Adipocyte (in vitro differentiated cells): ENCODE measurements around the gene SHE.
"Not testable (repeated sequence)": the region's sequence is repeated elsewhere in the genome, so short reads cannot be mapped to it uniquely, and the experiment has no call there.

ENCODE experiments used
- DNase-seq: peaks from one replicate; pipeline ENCODE4 v3.0.0-alpha.2; 2015; ENCODE audit warnings: low read depth
- H3K27me3 ChIP-seq: replicated peaks from 2 replicates; pipeline ENCODE4 v1.7.0; 2013; ENCODE audit warnings: mild to moderate bottlenecking, low read length, moderate library complexity; ENCODE audit not compliant: control insufficient read depth, insufficient read depth
- H3K36me3 ChIP-seq: 2 replicates; pipeline ENCODE4 v1.7.0; 2013; ENCODE audit warnings: low read length, mild to moderate bottlenecking, moderate library complexity; ENCODE audit not compliant: control insufficient read depth, insufficient read depth, severe bottlenecking
- H3K4me1 ChIP-seq: 2 replicates; pipeline ENCODE4 v1.7.0; 2013; ENCODE audit warnings: mild to moderate bottlenecking, low read length, moderate library complexity; ENCODE audit not compliant: control insufficient read depth, insufficient read depth
- H3K4me3 ChIP-seq: 2 replicates; pipeline ENCODE4 v1.7.0; 2013; ENCODE audit warnings: mild to moderate bottlenecking, low read length, moderate library complexity
- H3K9ac ChIP-seq: 2 replicates; pipeline ENCODE4 v1.7.0; 2013; ENCODE audit warnings: mild to moderate bottlenecking, low read length, moderate library complexity
- H3K9me3 ChIP-seq: 2 replicates; pipeline ENCODE4 v1.7.0; 2013; ENCODE audit warnings: mild to moderate bottlenecking, low read length, moderate library complexity; ENCODE audit not compliant: control insufficient read depth

SHE gene

DNA sequence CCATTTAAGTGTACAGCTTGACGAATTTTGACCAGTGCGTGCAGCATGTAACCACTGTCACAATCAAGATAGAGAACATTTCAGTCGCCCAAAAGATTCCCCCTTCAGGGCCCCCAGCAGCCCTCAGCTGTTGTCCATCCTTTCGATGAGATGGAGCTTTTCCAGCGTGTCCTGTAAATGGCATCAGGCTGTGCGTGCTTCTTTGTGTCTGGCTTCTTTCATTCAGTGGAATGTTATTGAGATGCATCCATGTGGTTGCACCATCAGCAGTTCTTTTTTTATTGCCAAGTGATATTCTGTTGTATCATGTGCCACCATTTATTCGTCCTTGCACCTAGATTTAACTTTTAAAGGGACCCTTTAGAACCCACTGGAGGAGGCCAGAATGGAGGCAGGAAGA, 34.4 kb upstream of the SHE start:
- no peak overlapping the region for H3K4me3 ChIP-seq
- peaks cover 5% of the 10 kb centered on the region for H3K9me3 ChIP-seq
- no peak overlapping the region for H3K9ac ChIP-seq
- H3K36me3 ChIP-seq = no peaks in the 10 kb centered on the region
- no peaks in the 10 kb centered on the region for H3K4me1 ChIP-seq
- H3K27me3 ChIP-seq = peaks cover 31% of the 10 kb centered on the region
- peak; percentile 34 for DNase-seq

DNA sequence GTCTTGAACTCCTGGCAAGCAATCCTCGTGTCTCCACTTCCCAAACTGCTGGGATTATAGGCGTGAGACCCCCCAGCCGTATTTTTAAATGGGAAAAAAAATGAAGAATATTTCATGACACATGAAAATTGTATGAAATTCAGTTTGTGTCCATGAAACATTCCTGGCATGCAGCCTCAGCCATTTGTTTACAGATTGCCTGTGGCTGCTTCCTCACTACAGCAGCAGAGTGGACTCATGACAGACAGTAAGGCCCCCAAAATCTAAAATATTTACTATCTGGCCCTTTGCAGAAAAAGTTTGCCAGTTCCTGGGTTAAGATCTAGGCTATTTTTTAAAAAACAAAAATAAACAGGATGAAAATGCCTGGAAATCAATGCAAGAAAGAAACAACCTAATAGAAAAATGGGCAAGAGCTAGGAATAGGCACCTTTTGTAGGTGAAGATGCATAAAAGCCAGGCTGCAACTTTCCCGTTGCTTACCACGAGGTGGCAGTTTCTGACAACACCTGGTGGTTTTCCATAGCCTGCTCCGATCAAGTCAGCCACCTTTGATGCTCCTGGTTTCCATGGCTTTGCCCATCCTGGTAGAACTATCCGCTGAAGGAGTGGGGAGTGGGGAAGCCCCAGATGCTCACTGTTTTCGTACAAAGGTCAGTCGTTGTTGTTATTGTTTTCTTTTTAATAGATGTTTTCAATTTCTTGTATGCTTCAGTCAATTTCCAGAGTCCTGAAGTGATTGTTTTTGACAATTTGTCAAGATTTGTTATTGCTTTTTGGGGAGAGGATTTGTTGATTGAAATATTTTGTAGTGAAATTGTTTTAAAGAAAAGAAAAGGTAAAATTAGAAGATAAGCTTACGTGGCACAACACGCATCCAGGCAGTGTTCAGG, 32.0 kb upstream of the SHE start:
- Histone ChIP-seq H3K9ac (no peak overlapping the region), H3K27me3 (peaks cover 14% of the 10 kb centered on the region), H3K36me3 (no peaks in the 10 kb centered on the region), H3K4me1 (no peaks in the 10 kb centered on the region), H3K4me3 (no peak overlapping the region), H3K9me3 (peaks cover 5% of the 10 kb centered on the region)
- peak; percentile 38 for DNase-seq

DNA sequence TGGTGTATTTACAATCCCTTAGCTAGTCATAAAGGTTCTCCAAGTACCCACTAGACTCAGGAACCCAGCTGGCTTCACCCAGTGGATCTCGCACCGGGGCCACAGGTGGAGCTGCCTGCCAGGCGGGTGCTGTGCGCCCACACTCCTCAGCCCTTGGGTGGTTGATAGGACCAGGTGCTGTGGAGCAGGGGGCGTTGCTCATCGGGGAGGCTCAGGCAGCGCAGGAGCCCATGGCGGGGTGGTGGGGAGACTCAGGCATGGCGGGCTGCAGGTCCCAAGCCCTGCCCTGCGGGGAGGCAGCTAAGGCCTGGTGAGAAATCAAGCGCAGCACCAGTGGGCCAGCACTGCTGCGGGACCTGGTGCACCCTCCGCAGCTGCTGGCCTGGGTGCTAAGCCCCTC, 29.7 kb upstream of the SHE start:
- DNase-seq, H3K4me3 ChIP-seq: not testable (repeated sequence)

DNA sequence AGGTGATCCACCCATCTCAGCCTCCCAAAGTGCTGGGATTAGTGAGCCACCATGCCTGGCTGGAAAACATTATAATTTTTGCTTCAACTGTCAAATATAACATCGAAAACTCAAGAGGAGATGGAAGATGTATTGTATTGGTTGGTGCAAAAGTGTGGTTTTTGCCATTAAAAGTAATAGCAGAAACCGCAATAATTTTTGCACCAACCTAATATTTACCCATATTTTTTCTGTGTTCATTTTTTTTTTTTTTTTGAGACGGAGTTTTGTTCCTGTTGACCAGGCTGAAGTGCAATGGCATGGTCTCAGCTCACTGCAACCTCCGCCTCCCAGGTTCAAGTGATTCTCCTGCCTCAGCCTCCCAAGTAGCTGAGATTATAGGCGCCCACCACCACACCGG, 27.1 kb upstream of the SHE start:
- no peak for DNase-seq
- Histone ChIP-seq H3K9me3 (no peaks in the 10 kb centered on the region), H3K4me1 (no peaks in the 10 kb centered on the region), H3K9ac (no peak overlapping the region), H3K27me3 (peaks cover 6% of the 10 kb centered on the region), H3K36me3 (no peaks in the 10 kb centered on the region), H3K4me3 (no peak overlapping the region)

More for the DNA sequence above, 29.7 kb upstream of the SHE start:
- not testable (repeated sequence) for H3K9ac ChIP-seq, H3K4me1 ChIP-seq, H3K36me3 ChIP-seq, H3K9me3 ChIP-seq
- peaks cover 14% of the 10 kb centered on the region for H3K27me3 ChIP-seq

DNA sequence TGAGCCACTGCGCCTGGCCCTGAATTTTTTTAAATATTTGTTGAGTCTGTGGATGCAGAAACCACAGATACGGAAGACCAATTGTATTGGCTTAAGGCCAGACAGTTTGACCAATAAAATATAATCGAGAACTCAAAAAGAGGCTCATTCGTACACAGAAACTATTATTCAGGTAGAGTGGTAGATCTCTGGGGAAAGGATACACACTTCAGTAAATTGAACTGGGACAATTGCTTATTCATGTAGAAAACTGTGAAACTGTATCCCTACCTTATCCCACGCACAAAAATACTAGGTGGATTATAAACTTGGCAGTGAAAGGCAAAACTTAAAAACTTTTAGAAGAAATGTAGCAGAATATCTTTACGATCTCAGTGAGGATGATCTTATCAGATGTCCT, 25.0 kb upstream of the SHE start:
- H3K4me1 ChIP-seq = no peaks in the 10 kb centered on the region
- peaks cover 12% of the 10 kb centered on the region for H3K27me3 ChIP-seq
- peaks cover 7% of the 10 kb centered on the region for H3K9me3 ChIP-seq
- DNase-seq = no peak
- H3K9ac ChIP-seq = no peak overlapping the region
- no peak overlapping the region for H3K4me3 ChIP-seq
- no peaks in the 10 kb centered on the region for H3K36me3 ChIP-seq

DNA sequence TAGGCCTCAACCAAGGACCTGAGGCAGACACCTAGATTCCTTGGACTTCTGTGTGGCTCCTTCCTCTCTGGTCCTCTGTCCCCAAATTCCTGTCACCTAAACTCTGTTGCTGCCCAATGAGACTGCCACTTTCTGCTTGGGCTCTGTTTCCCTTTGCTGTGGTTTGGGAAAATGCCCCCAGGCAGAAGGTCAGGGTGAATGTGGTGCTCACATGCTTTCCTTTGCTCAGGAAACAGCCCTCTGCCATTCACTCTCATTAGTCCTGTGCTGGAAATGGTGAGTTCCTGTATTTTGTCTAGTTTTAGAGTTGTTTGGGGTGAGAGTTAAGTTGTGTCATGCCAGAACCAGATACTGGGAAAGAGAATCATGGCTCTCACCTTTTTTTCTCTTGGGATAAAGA, 22.7 kb upstream of the SHE start:
- no peak overlapping the region for H3K9ac ChIP-seq
- no peak overlapping the region for H3K4me3 ChIP-seq
- peaks cover 4% of the 10 kb centered on the region for H3K4me1 ChIP-seq
- no peaks in the 10 kb centered on the region for H3K36me3 ChIP-seq
- peaks cover 20% of the 10 kb centered on the region for H3K27me3 ChIP-seq
- H3K9me3 ChIP-seq = peaks cover 7% of the 10 kb centered on the region
- DNase-seq = no peak

DNA sequence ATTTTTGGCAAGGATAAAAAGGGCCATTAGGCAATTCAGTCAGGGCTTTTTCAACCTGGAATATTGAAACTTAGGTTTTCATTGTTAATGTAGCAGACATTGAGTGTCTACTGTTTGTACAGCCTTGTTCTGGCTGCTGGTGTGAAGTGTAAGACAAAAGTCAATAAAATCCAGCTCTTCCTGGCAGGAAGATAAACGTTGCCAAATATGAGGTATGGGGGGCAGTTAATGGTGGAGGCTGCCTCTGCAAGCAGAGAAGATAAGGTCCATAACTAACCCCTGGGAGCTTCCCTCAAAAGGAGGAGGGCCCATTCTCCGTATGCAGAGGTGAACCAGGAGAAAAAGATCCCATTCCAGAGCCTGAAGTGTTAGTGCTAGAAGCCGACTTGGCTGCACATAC, 19.5 kb upstream of the SHE start:
- peaks cover 7% of the 10 kb centered on the region for H3K9me3 ChIP-seq
- H3K4me1 ChIP-seq = peaks cover 4% of the 10 kb centered on the region
- DNase-seq = no peak
- H3K27me3 ChIP-seq = peaks cover 24% of the 10 kb centered on the region
- H3K36me3 ChIP-seq = no peaks in the 10 kb centered on the region
- no peak overlapping the region for H3K9ac ChIP-seq
- no peak overlapping the region for H3K4me3 ChIP-seq

DNA sequence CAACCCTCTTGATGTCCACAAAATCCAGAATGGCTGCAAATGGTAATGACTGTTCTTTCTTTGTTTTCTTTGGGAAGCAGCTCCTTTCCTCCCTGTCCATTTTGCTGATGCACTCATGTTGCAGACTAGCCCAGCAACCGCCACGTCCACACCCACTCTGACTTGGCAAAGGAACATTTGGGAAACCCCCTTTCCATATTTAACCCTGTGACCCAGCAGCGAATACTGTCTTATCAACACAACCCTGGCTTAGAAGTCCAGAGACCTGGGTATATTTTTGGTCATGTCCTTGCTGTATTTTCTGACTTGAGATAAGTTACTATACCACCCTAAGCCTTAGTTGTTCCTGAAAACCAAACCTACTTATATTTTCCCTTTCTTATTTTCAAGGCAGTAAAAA, 18.1 kb upstream of the SHE start:
- H3K4me3 ChIP-seq = no peak overlapping the region
- H3K9me3 ChIP-seq = peaks cover 7% of the 10 kb centered on the region
- H3K27me3 ChIP-seq = peaks cover 34% of the 10 kb centered on the region
- DNase-seq = no peak
- peaks cover 4% of the 10 kb centered on the region for H3K4me1 ChIP-seq
- no peak overlapping the region for H3K9ac ChIP-seq
- no peaks in the 10 kb centered on the region for H3K36me3 ChIP-seq

DNA sequence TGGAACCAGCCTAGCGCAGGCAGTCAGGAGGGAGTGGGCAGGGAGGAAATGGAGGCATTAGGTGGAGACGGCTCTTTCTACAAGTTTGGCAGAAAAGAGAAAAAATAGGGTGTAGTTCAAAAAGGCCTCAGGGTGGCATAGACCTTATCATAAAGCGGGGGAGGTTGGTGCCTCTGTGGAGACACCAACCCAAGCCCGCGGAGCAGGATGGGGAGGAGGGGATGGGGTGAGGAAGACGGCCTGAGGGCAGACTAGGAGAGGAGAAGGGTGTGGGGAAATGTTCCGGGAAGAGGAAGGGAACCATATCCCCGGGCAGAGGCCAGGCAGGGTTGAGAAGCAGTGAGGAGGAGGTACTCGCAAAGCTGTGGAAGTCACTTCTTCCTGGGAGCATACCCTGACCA, 17.4 kb upstream of the SHE start:
- Histone ChIP-seq H3K9ac (no peak overlapping the region), H3K9me3 (peaks cover 7% of the 10 kb centered on the region), H3K4me1 (peaks cover 4% of the 10 kb centered on the region), H3K27me3 (peaks cover 34% of the 10 kb centered on the region), H3K36me3 (no peaks in the 10 kb centered on the region), H3K4me3 (no peak overlapping the region)
- no peak for DNase-seq

DNA sequence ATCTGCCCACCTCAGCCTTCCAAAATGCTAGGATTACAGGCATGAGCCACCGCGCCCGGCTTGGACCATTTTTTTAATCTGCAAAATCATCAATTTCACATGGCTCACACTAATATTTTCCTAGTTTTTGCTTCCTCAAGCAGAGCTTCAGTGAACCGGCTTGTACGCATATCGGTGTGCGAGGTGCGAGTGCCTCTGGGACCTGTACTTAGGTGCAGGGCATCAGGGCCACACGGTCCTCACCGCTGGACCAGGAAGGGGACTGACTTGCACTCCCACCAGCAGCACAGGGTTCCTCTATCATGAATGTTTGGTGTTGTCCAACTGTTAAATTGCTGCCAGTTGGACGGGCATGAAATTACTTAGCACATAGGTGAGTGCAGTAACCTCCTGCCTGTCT, 15.4 kb upstream of the SHE start:
- H3K27me3 ChIP-seq = peaks cover 38% of the 10 kb centered on the region
- no peak overlapping the region for H3K4me3 ChIP-seq
- H3K9ac ChIP-seq = no peak overlapping the region
- H3K9me3 ChIP-seq = no peaks in the 10 kb centered on the region
- no peak for DNase-seq
- H3K36me3 ChIP-seq = no peaks in the 10 kb centered on the region
- H3K4me1 ChIP-seq = peaks cover 4% of the 10 kb centered on the region

DNA sequence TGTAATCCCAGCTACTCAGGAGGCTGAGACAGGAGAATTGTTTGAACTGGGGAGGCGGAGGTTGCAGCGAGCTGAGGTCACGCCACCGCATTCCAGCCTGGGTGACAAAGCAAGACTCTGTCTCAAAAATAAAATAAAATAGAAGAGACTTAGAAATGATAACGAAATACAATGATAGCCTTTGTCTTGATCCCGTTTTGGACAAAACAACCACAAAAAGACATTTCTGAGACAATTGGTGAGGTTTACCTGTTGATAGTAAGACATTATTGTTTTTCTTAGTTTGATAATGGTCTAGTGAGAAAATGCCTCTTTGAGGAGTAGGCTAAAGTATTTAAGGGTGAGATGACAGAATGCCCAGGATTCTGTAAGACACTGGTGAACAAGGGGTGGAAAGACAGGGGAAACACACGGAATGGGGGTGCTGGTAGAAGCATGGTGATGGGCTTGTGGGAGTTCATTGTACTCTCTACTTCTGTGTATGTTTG, 11.9 kb upstream of the SHE start:
- Histone ChIP-seq H3K27me3 (peaks cover 39% of the 10 kb centered on the region), H3K36me3 (no peaks in the 10 kb centered on the region), H3K4me3 (no peak overlapping the region), H3K9ac (no peak overlapping the region), H3K9me3 (no peaks in the 10 kb centered on the region), H3K4me1 (no peaks in the 10 kb centered on the region)
- no peak for DNase-seq

DNA sequence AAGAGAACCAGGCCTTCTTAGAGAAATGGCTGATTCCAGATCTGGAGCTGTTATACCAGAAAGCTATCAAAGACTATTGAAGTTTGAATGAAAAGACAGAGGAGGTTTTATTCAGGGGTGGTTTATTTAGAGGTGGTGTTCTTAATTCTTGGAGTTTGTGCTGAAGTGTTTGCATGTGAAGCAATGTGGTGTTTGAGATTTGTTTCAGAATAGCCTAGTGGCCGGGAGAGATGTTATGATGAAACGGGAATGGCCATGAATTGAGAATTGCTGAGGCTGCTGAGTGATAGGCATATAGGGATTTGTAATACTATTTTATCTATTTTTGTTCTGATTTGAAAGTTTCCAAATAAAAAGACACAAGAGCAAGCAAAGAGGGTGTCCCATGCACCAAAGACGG, 10.5 kb upstream of the SHE start:
- H3K9ac ChIP-seq = no peak overlapping the region
- no peak for DNase-seq
- H3K9me3 ChIP-seq = no peaks in the 10 kb centered on the region
- H3K36me3 ChIP-seq = no peaks in the 10 kb centered on the region
- H3K4me1 ChIP-seq = no peaks in the 10 kb centered on the region
- no peak overlapping the region for H3K4me3 ChIP-seq
- peaks cover 49% of the 10 kb centered on the region for H3K27me3 ChIP-seq
